Measurements from ENCODE around the gene RAB6D.
"Not testable (repeated sequence)": the region's sequence is repeated elsewhere in the genome, so short reads cannot be mapped to it uniquely, and the experiment has no call there.

RAB6D gene

GRCh38 chr2:131349021-131349420 lies 14.9 kb downstream of the RAB6D start:
- H3K4me3 ChIP-seq (ENCODE audit: low read depth, low read length) = no peak overlapping the region
- ChIA-PET POLR2A (no interaction called here), CTCF (no interaction called here)
- no peak for TF ChIP-seq CTCF (IDR thresholded peaks at IDR 0.05; ENCODE audit: insufficient read depth, low read length, missing control alignments)
- no peak for DNase-seq (ENCODE audit: low read depth, low spot score)

GRCh38 chr2:131347035-131347434 lies 16.9 kb downstream of the RAB6D start:
- CTCF ChIA-PET; DNase-seq (ENCODE audit: low read depth, low spot score); POLR2A ChIA-PET; H3K4me3 ChIP-seq (ENCODE audit: low read depth, low read length): not testable (repeated sequence)

GRCh38 chr2:131339307-131339706 lies 24.7 kb downstream of the RAB6D start:
- H3K4me3 ChIP-seq (ENCODE audit: low read depth, low read length); CTCF ChIA-PET; DNase-seq (ENCODE audit: low read depth, low spot score); POLR2A ChIA-PET: not testable (repeated sequence)

- CTCF ChIA-PET; POLR2A ChIA-PET; DNase-seq (ENCODE audit: low read depth, low spot score); H3K4me3 ChIP-seq (ENCODE audit: low read depth, low read length): not testable (repeated sequence)
Measured at GRCh38 chr2:131335319-131335718, 28.6 kb downstream of the RAB6D start.

GRCh38 chr2:131332709-131333108 lies 31.3 kb downstream of the RAB6D start:
- H3K4me3 ChIP-seq (ENCODE audit: low read depth, low read length); DNase-seq (ENCODE audit: low read depth, low spot score); POLR2A ChIA-PET: not testable (repeated sequence)
- CTCF ChIA-PET = interaction anchor here (1.6 kb wide), 1 partner anchor 178 kb away, joined by 5 read pairs; no protein-coding TSS in a partner anchor

GRCh38 chr2:131331000-131331399 lies 33.0 kb downstream of the RAB6D start:
- POLR2A ChIA-PET; DNase-seq (ENCODE audit: low read depth, low spot score); H3K4me3 ChIP-seq (ENCODE audit: low read depth, low read length); CTCF ChIA-PET: not testable (repeated sequence)

- no peak overlapping the region for H3K4me3 ChIP-seq (ENCODE audit: low read depth, low read length)
- no peak for DNase-seq (ENCODE audit: low read depth, low spot score)
- ChIA-PET POLR2A (no interaction called here), CTCF (no interaction called here)
- TF ChIP-seq CTCF (IDR thresholded peaks at IDR 0.05; ENCODE audit: insufficient read depth, low read length, missing control alignments) = no peak
Measured at GRCh38 chr2:131322209-131322608, 41.8 kb downstream of the RAB6D start.

- CTCF ChIA-PET; DNase-seq (ENCODE audit: low read depth, low spot score); POLR2A ChIA-PET; H3K4me3 ChIP-seq (ENCODE audit: low read depth, low read length): not testable (repeated sequence)
Measured at GRCh38 chr2:131321344-131321743, 42.6 kb downstream of the RAB6D start.

GRCh38 chr2:131311001-131311400 lies 53.0 kb downstream of the RAB6D start:
- POLR2A ChIA-PET; CTCF ChIA-PET; H3K4me3 ChIP-seq (ENCODE audit: low read depth, low read length); DNase-seq (ENCODE audit: low read depth, low spot score): not testable (repeated sequence)

Measured in AG04449 (cell line).